HepG2 (cell line): ENCODE data around the gene NKX6-2. TPM values are rescaled to one million over a fixed set of nuclear protein-coding genes. Genes with fewer than 3 reads are reported as not detected.

ENCODE experiments used
- ATAC-seq: fragments of 200-7000 bp; cut with Tn5 transposase; 3 replicates; pipeline ENCODE4 v1.9.1; 2020; ENCODE audit warnings: mild to moderate bottlenecking, moderate library complexity
- BruUV-seq: library from RNA; stranded (reverse); fragments of 400-500 nt; replicated peaks from 2 replicates; lab custom pipeline; 2021; lab: Mats Ljungman, UMichigan
- CTCF ChIA-PET: fragments of 300-600 bp; formaldehyde crosslinking; extraction: SDS; loops from one replicate; lab custom pipeline; 2021; ENCODE audit warnings: low total read pairs, inconsistent platforms, low intra/inter-chr PET ratio; lab: Yijun Ruan, JAX
- POLR2A ChIA-PET: fragments of 350-600 bp; sonication (Branson Sonifier 250); formaldehyde crosslinking; loops from one replicate; lab custom pipeline; 2020; ENCODE audit warnings: antibody characterized with exemption, inconsistent platforms; lab: Yijun Ruan, JAX
- DNase-seq: peaks from one replicate; pipeline ENCODE4 v3.0.0-alpha.2; 2015; ENCODE audit warnings: low spot score
- FAIRE-seq: peaks from 3 replicates; lab custom pipeline; 2011; peaks lifted over from hg19 to GRCh38; lab: Jason Lieb, UNC
- H2AFZ ChIP-seq: one replicate; pipeline ENCODE4 v1.6.1; 2011; ENCODE audit warnings: low read length, inconsistent platforms
- H3K27ac ChIP-seq: fragments of 300-600 bp; 3 replicates; pipeline ENCODE4 v1.8.0; 2011; ENCODE audit warnings: mixed run types, mild to moderate bottlenecking, mixed read lengths, low read length, inconsistent platforms; ENCODE audit not compliant: insufficient read depth; ENCODE audit errors: extremely low read length
- H3K27me3 ChIP-seq, 2 experiments: fragments of 200-600 bp in 1 of 2; 2 replicates in 1 of 2; 3 replicates in 1 of 2; pipeline versions ENCODE4 v1.6.0 to v1.8.0; 2011; ENCODE audit warnings: low read length in 2 of 2, mild to moderate bottlenecking in 2 of 2, moderate library complexity in 2 of 2, inconsistent platforms in 1 of 2; ENCODE audit not compliant: insufficient read depth in 2 of 2, control insufficient read depth in 1 of 2
- H3K36me3 ChIP-seq, 2 experiments: fragments of 200-600 bp in 1 of 2; replicated peaks in 1 of 2; 2 replicates in 1 of 2; 3 replicates in 1 of 2; pipeline versions ENCODE4 v1.5.1 to v1.8.0; 2011; ENCODE audit warnings: low read length in 2 of 2, inconsistent platforms in 1 of 2; ENCODE audit not compliant: insufficient read depth in 2 of 2, control insufficient read depth in 1 of 2
- H3K4me1 ChIP-seq: 2 replicates; pipeline ENCODE4 v1.5.1; 2012; ENCODE audit warnings: low read length, inconsistent platforms; ENCODE audit not compliant: insufficient read depth
- H3K4me2 ChIP-seq: 2 replicates; pipeline ENCODE4 v1.6.0; 2011; ENCODE audit warnings: low read depth, low read length, inconsistent platforms
- H3K4me3 ChIP-seq, 3 experiments: fragments of 200-600 bp in 1 of 3; sonication (generic), shearing (Covaris generic) in 1 of 3; replicated peaks in 1 of 3; 2 replicates each; pipeline ENCODE4 v1.5.1; 2011 to 2016; ENCODE audit warnings: low read length in 3 of 3, inconsistent platforms in 2 of 3, low read depth in 2 of 3, mild to moderate bottlenecking in 2 of 3, control low read depth in 1 of 3, mixed read lengths in 1 of 3; ENCODE audit not compliant: insufficient read depth in 1 of 3
- H3K79me2 ChIP-seq: one replicate; pipeline ENCODE4 v1.6.1; 2011; ENCODE audit warnings: low read length, inconsistent platforms; ENCODE audit not compliant: insufficient read depth
- H3K9ac ChIP-seq: 2 replicates; pipeline ENCODE4 v1.6.0; 2011; ENCODE audit warnings: mild to moderate bottlenecking, low read depth, low read length, inconsistent platforms; ENCODE audit not compliant: insufficient read depth
- H3K9me3 ChIP-seq: 2 replicates; pipeline ENCODE4 v1.5.1; 2012; ENCODE audit warnings: mild to moderate bottlenecking, low read length
- H4K20me1 ChIP-seq: 2 replicates; pipeline ENCODE4 v1.6.0; 2011; ENCODE audit warnings: inconsistent platforms, mild to moderate bottlenecking, low read length, moderate library complexity; ENCODE audit not compliant: insufficient read depth
- HNRNPL ChIP-seq: fragments of 200-400 bp; formaldehyde crosslinking; IDR thresholded peaks from 2 replicates; pipeline ENCODE4 v1.6.1; 2017; ENCODE audit warnings: mild to moderate bottlenecking, low read depth, low read length
- PATZ1 ChIP-seq: sonication (generic); formaldehyde crosslinking; IDR thresholded peaks from 2 replicates; pipeline ENCODE4 v1.4.0; 2020; ENCODE audit warnings: missing genetic modification reagents
- ZFAT ChIP-seq: sonication (generic); formaldehyde crosslinking; conservative IDR thresholded peaks from 2 replicates; pipeline ENCODE4 v1.8.1; 2023; ENCODE audit warnings: missing genetic modification reagents, inconsistent platforms
- WGBS: methylation state at CpG from one replicate; pipeline ENCODE4 v1.1.6; 2017; ENCODE audit warnings: low lambda C conversion rate; 5-methylcytosine and 5-hydroxymethylcytosine counted together
- in situ Hi-C: cut with HindIII; loops from 2 replicates; pipeline ENCODE4 v1.10.0; 2017; ENCODE audit warnings: low pct_unique_long_range_greater_than_20kb; ENCODE audit not compliant: extremely low pct_ligation_motif_present
- intact Hi-C: fragments of 100-400 bp; cut with micrococcal nuclease; formaldehyde crosslinking; loops from one replicate; pipeline ENCODE4 v1.10.0; 2022; ENCODE audit not compliant: unreplicated experiment
- polyA plus RNA-seq, 8 experiments: library from polyadenylated mRNA; depleted of rRNA in 3 of 8; stranded (reverse) in 7 of 8; unstranded in 1 of 8; fragments of >200 nt; fragmentation: Illumina TruSeq in 4 of 8; extraction: Trizol in 4 of 8; gene quantifications; 2 replicates each; pipeline versions ENCODE4 v1.2.1 to v1.2.3, GENCODE V29; 2011 to 2016; ENCODE audit warnings: low read depth in 4 of 8, missing spikeins in 1 of 8, mixed read lengths in 1 of 8; ENCODE audit not compliant: insufficient read depth in 1 of 8
- total RNA-seq, 5 experiments: library from RNA; depleted of rRNA; stranded (reverse); fragments of >200 nt; fragmentation: Illumina TruSeq; extraction: Trizol; gene quantifications; 2 replicates each; pipeline ENCODE4 v1.2.3, GENCODE V29; 2016; ENCODE audit warnings: low read depth in 1 of 5
- TF ChIP-seq, protein P1 (sequence below): sonication (generic); formaldehyde crosslinking; IDR thresholded peaks from 2 replicates; pipeline ENCODE4 v1.8.0; 2022; ENCODE audit warnings: missing genetic modification reagents, mild to moderate bottlenecking, moderate library complexity, borderline replicate concordance

NKX6-2 gene
- total and polyA plus RNA-seq, 2 of the 13 experiments (the other 11 are each of a cell fraction or from before 2014, with no cell fraction given) = not detected

GRCh38 chr10:132754071-132754470, 31.9 kb downstream of the NKX6-2 start:
- ATAC-seq (no peak), DNase-seq (no peak), FAIRE-seq (no peak)
- Histone ChIP-seq H3K27me3 (no peaks in the 10 kb centered on the region), H3K4me2 (no peak overlapping the region), H3K79me2 (no peaks in the 10 kb centered on the region), H3K27ac (no peak overlapping the region), H3K36me3 (peaks cover 2 to 8% of the 10 kb centered on the region in 2 experiments; a peak in 2 of 5 replicates), H3K9ac (no peak overlapping the region), H3K9me3 (no peaks in the 10 kb centered on the region), H2AFZ (no peak overlapping the region), H3K4me1 (no peaks in the 10 kb centered on the region), H4K20me1 (no peaks in the 10 kb centered on the region), H3K4me3 (no peak overlapping the region)
- TF ChIP-seq, protein P1, sequence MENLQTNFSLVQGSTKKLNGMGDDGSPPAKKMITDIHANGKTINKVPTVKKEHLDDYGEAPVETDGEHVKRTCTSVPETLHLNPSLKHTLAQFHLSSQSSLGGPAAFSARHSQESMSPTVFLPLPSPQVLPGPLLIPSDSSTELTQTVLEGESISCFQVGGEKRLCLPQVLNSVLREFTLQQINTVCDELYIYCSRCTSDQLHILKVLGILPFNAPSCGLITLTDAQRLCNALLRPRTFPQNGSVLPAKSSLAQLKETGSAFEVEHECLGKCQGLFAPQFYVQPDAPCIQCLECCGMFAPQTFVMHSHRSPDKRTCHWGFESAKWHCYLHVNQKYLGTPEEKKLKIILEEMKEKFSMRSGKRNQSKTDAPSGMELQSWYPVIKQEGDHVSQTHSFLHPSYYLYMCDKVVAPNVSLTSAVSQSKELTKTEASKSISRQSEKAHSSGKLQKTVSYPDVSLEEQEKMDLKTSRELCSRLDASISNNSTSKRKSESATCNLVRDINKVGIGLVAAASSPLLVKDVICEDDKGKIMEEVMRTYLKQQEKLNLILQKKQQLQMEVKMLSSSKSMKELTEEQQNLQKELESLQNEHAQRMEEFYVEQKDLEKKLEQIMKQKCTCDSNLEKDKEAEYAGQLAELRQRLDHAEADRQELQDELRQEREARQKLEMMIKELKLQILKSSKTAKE (CRISPR knock-in tag) = no peak
- TF ChIP-seq PATZ1 (no peak), HNRNPL (no peak)
- CTCF ChIA-PET = no interaction called here
- WGBS = 99% methylated on average over 14 of the region's 18 CpGs
- POLR2A ChIA-PET = no interaction called here
- in situ Hi-C loops = no loop called here
- intact Hi-C loops = no loop called here
- BruUV-seq = no TSS peak

GRCh38 chr10:132753596-132753995, 32.4 kb downstream of the NKX6-2 start:
- CTCF ChIA-PET = no interaction called here
- Histone ChIP-seq H3K4me2 (no peak overlapping the region), H3K36me3 (peaks cover 2 to 8% of the 10 kb centered on the region in 2 experiments; a peak in 2 of 5 replicates), H3K27me3 (no peaks in the 10 kb centered on the region), H3K4me3 (no peak overlapping the region), H3K9me3 (no peaks in the 10 kb centered on the region), H2AFZ (no peak overlapping the region), H3K79me2 (no peaks in the 10 kb centered on the region), H3K9ac (no peak overlapping the region), H4K20me1 (no peaks in the 10 kb centered on the region), H3K27ac (no peak overlapping the region), H3K4me1 (no peaks in the 10 kb centered on the region)
- POLR2A ChIA-PET = no interaction called here
- in situ Hi-C loops (no loop called here), intact Hi-C loops (no loop called here)
- no peak for ATAC-seq
- no TSS peak for BruUV-seq
- DNase-seq = no peak
- WGBS = 97% methylated on average over 15 of the region's 15 CpGs
- TF ChIP-seq ZFAT (CRISPR knock-in tag) = no peak
- FAIRE-seq = no peak
